ENCODE results near the gene ITGA5.

Gene ITGA5

GRCh38 chr12:54437697-54438096, 18.6 kb upstream of the ITGA5 start:
- H3K36me3 ChIP-seq, result no peaks in the 10 kb centered on the region
- DNase-seq, result no peak
- no peaks in the 10 kb centered on the region for H3K9me3 ChIP-seq (ENCODE audit: severe bottlenecking)
- no peaks in the 10 kb centered on the region for H3K27me3 ChIP-seq (ENCODE audit: insufficient read depth, low read depth, severe bottlenecking)
- H3K27ac ChIP-seq, result no peak overlapping the region
- H3K4me3 ChIP-seq (ENCODE audit: low read depth, low read length), result no peak overlapping the region
- no peak for TF ChIP-seq CTCF (IDR thresholded peaks at IDR 0.05; ENCODE audit: low read depth, low read length)

- TF ChIP-seq CTCF (IDR thresholded peaks at IDR 0.05; ENCODE audit: low read depth, low read length), result no peak
- Histone ChIP-seq H3K9me3 (ENCODE audit: severe bottlenecking) (no peaks in the 10 kb centered on the region), H3K27ac (no peak overlapping the region), H3K27me3 (ENCODE audit: insufficient read depth, low read depth, severe bottlenecking) (no peaks in the 10 kb centered on the region), H3K4me3 (ENCODE audit: low read depth, low read length) (no peak overlapping the region), H3K36me3 (no peaks in the 10 kb centered on the region)
- DNase-seq, result no peak
Measured at GRCh38 chr12:54437243-54437642, 18.2 kb upstream of the ITGA5 start.

- Histone ChIP-seq H3K27me3 (ENCODE audit: insufficient read depth, low read depth, severe bottlenecking) (no peaks in the 10 kb centered on the region), H3K9me3 (ENCODE audit: severe bottlenecking) (no peaks in the 10 kb centered on the region), H3K27ac (peak overlapping the region; percentile 76; the same call in 1 of the 2 replicates), H3K4me3 (ENCODE audit: low read depth, low read length) (no peak overlapping the region), H3K36me3 (no peaks in the 10 kb centered on the region)
- DNase-seq, result no peak
- no peak for TF ChIP-seq CTCF (IDR thresholded peaks at IDR 0.05; ENCODE audit: low read depth, low read length)
Measured at GRCh38 chr12:54432815-54433164, 13.7 kb upstream of the ITGA5 start.

GRCh38 chr12:54431911-54432814, 13.1 kb upstream of the ITGA5 start:
- no peak for TF ChIP-seq CTCF (IDR thresholded peaks at IDR 0.05; ENCODE audit: low read depth, low read length)
- Histone ChIP-seq H3K27me3 (ENCODE audit: insufficient read depth, low read depth, severe bottlenecking) (no peaks in the 10 kb centered on the region), H3K36me3 (no peaks in the 10 kb centered on the region), H3K9me3 (ENCODE audit: severe bottlenecking) (no peaks in the 10 kb centered on the region), H3K4me3 (ENCODE audit: low read depth, low read length) (peak overlapping the region; percentile 9; the same call in 1 of the 2 replicates), H3K27ac (peak overlapping the region; percentile 76)
- DNase-seq, result peak; percentile 69

GRCh38 chr12:54430471-54431069, 11.5 kb upstream of the ITGA5 start:
- H3K9me3 ChIP-seq (ENCODE audit: severe bottlenecking), result no peaks in the 10 kb centered on the region
- DNase-seq, result no peak
- no peak for TF ChIP-seq CTCF (IDR thresholded peaks at IDR 0.05; ENCODE audit: low read depth, low read length)
- no peak overlapping the region for H3K27ac ChIP-seq
- H3K27me3 ChIP-seq (ENCODE audit: insufficient read depth, low read depth, severe bottlenecking), result no peaks in the 10 kb centered on the region
- no peaks in the 10 kb centered on the region for H3K36me3 ChIP-seq
- H3K4me3 ChIP-seq (ENCODE audit: low read depth, low read length), result no peak overlapping the region
